GM12875 (cell line): ENCODE results near the gene DYRK1A.

Experiments
- H3K4me3 ChIP-seq: one replicate; pipeline ENCODE4 v1.5.1; 2011; ENCODE audit warnings: low read depth, low read length, control low read depth
- TF ChIP-seq, protein P1 (sequence below): IDR thresholded peaks from 2 replicates; pipeline ENCODE4 v1.5.1; 2011; ENCODE audit warnings: low read depth, mild to moderate bottlenecking, control low read depth, inconsistent platforms, low read length, moderate library complexity, borderline replicate concordance; ENCODE audit not compliant: insufficient read depth

The DYRK1A gene

DNA sequence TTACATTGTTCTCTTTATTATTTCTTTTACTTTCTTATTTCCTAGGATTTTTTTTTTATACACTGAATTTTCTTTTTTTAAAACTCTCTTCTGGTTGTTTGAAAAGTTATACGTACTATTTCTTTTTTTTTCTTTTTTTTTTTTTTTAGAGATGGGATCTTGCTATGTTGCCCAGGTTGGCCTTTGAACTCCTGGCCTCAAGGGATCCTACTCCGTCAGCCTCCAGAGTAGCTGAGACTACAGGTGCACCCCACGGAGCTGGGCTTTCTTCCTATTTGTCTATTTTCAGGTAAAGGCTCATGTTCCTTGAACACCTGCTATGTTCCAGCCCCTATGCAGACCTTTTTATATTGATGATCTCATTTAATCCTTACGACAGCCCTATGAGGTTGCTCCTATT is 29.4 kb upstream of the DYRK1A start:
- TF ChIP-seq, protein P1, sequence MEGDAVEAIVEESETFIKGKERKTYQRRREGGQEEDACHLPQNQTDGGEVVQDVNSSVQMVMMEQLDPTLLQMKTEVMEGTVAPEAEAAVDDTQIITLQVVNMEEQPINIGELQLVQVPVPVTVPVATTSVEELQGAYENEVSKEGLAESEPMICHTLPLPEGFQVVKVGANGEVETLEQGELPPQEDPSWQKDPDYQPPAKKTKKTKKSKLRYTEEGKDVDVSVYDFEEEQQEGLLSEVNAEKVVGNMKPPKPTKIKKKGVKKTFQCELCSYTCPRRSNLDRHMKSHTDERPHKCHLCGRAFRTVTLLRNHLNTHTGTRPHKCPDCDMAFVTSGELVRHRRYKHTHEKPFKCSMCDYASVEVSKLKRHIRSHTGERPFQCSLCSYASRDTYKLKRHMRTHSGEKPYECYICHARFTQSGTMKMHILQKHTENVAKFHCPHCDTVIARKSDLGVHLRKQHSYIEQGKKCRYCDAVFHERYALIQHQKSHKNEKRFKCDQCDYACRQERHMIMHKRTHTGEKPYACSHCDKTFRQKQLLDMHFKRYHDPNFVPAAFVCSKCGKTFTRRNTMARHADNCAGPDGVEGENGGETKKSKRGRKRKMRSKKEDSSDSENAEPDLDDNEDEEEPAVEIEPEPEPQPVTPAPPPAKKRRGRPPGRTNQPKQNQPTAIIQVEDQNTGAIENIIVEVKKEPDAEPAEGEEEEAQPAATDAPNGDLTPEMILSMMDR: no peak
- H3K4me3 ChIP-seq: no peak overlapping the region

DNA sequence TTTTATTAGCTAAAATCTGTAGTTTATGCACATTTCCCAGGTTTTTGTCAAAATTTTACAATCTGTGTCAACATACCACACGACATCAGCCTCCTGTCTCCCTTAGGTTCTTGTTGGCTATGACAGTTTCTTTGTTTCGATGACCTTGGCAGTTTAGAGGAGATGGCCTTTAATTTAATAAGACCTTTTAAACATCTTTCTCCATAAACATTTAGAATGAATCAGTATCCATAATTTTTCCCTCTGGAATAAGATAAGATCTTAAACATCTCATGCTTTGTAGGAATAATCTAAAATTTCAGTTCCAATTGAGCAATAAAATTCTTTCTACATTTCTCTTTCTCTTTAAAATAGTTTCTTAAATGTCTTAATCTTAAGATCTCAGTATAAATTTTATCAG is 28.7 kb upstream of the DYRK1A start:
- TF ChIP-seq, protein P1: no peak
- no peak overlapping the region for H3K4me3 ChIP-seq

DNA sequence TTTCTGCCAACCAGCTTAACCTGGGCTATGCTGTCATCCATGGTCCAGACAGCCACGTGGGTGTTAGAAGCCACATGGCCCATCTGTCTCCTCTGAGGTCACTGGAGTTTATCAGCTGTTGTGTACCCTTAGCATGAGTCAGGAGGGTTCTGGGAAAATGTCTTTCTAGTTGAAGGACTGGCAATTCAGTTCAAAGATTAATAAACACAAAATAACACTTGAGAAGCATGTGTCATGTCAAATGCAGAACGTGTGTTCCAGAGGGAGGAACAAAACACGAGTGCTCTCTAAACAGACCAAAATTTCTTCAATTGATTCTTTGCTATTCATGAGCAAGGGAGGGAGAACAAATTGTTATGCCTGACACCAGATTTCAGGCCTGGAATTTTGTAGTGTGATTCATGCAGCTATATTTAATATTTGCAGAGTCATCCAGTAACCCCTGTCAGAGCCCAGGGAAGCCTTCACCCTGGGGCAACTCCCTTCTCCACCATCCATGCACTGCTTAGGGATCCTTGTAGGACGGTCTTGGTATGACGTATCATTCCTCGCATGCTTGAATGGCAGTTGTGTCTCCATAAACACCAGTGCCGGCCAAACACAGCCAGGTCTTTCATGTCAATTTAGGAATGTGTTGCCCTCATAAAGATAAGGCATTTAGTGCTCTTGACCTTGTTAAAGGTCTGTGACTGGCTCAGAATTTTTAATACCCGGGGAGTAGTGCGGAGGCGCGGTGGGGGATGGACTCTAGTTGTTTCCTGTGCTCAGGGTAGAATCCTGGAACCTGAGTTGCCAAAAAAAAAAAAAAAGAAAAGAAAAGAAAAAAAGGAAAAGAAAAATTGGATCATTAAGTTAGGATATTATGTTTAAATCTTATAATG is 27.7 kb upstream of the DYRK1A start:
- TF ChIP-seq, protein P1: no peak
- H3K4me3 ChIP-seq: no peak overlapping the region

DNA sequence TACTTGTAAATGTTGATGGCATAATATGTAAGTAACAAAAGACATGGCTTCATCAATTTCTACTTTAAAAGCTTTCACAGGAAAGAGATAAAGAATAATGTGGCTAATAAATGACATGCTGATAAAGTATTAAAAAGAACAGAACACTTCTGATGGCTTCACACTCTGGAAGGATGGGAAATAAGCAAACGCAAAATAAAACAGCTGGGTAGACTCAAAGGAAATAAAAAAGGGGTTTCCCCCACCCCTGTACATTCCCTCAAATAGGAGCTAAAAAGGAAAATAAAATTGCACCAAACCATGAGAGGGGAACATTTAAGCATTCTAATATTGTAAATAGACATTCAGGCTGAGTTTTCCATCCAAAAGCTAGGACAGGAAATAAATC is 27.0 kb upstream of the DYRK1A start:
- TF ChIP-seq, protein P1: no peak
- H3K4me3 ChIP-seq: no peak overlapping the region

DNA sequence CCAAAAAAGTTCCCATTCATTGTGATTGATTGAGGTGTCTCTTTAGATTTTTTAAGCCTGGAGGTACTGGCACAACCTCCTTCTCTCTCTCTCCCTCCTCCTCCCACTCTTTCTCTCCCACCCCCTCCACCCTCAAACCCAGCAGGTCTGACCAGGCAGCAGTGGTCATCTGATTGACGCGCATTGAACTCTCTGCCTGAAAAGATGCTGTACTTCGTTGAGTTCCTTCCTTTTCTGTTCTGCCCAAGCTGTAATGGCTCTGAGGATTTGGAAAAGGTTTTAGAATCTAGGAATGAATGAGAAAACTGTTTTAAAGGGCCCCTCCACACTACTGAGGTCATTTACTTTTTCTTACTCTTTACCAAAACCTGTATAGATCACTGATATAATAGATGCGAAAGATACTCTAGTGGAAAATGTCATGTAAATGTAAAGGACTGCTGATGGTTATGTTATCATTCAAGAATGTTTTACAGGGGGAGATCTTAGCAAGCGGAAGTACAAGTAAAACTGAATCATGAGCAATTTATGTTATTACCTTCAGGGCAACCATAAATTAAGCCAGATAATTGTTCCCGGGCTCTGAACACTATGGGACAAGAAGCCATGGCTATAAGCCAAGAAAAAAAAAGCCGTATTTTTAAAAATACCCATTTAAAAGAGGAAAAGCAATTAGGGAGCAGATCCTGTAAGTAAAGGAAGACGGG is 25.2 kb upstream of the DYRK1A start:
- H3K4me3 ChIP-seq: no peak overlapping the region
- TF ChIP-seq, protein P1: no peak

DNA sequence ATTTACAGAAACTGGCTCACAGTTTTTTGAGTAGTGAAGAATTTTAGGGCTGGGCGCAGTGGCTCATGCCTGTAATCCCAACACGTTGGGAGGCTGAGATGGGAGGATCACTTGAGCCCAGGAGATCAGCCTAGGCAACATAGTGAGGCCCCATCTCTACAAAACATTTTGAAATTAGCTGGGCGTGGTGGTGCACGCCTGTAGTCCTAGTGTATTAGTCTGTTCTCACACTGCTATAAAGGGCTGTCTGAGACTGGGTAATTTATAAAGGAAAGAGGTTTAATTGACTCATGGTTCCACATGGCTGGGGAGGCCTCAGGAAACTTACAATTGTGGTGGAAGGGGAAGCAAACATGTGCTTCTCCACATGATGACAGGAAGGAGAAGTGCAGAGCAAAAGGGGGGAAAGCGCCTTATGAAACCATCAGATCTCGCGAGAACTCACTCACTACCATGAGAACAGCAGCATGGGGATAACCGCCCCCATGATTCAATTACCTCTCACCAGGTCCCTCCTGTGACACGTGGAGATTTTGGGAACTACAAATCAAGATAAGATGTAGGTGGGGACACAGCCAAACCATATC is 24.4 kb upstream of the DYRK1A start:
- no peak overlapping the region for H3K4me3 ChIP-seq
- TF ChIP-seq, protein P1: no peak
